BLaER1 treated with 17β-estradiol and CSF1 and Interleukin-3, amounts not matched to agents 10 nM and 100 nM (cell line): ENCODE data around the gene APOBEC3F.
"Not testable (repeated sequence)": the region's sequence is repeated elsewhere in the genome, so short reads cannot be mapped to it uniquely, and the experiment has no call there.

Experiments
- H3K27ac ChIP-seq, 11 experiments: shearing (Covaris generic); formaldehyde crosslinking; 2 replicates each; pipeline ENCODE4 v1.8.1; 2022
- H3K27me3 ChIP-seq, 11 experiments: shearing (Covaris generic); formaldehyde crosslinking; 2 replicates each; pipeline ENCODE4 v1.8.1; 2022
- H3K36me3 ChIP-seq, 11 experiments: shearing (Covaris generic); formaldehyde crosslinking; 2 replicates each; pipeline ENCODE4 v1.8.1; 2022
- H3K4me1 ChIP-seq, 10 experiments: shearing (Covaris generic); formaldehyde crosslinking; 2 replicates each; pipeline ENCODE4 v1.8.1; 2022
- H3K4me2 ChIP-seq, 11 experiments: shearing (Covaris generic); formaldehyde crosslinking; 2 replicates each; pipeline ENCODE4 v1.8.1; 2022
- H3K4me3 ChIP-seq, 10 experiments: shearing (Covaris generic); formaldehyde crosslinking; 2 replicates each; pipeline ENCODE4 v1.8.1; 2022
- H3K9ac ChIP-seq, 11 experiments: shearing (Covaris generic); formaldehyde crosslinking; 2 replicates each; pipeline ENCODE4 v1.8.1; 2022
- H3K9me3 ChIP-seq, 11 experiments: shearing (Covaris generic); formaldehyde crosslinking; replicated peaks in 1 of 11; 2 replicates each; pipeline ENCODE4 v1.8.1; 2022
- H4K20me1 ChIP-seq, 11 experiments: shearing (Covaris generic); formaldehyde crosslinking; 2 replicates each; pipeline ENCODE4 v1.8.1; 2022
- Cebpa-rat ChIP-seq, 11 experiments: shearing (Covaris generic); IDR thresholded peaks; 2 replicates each; pipeline ENCODE4 v1.8.1; 2022

APOBEC3F gene

DNA sequence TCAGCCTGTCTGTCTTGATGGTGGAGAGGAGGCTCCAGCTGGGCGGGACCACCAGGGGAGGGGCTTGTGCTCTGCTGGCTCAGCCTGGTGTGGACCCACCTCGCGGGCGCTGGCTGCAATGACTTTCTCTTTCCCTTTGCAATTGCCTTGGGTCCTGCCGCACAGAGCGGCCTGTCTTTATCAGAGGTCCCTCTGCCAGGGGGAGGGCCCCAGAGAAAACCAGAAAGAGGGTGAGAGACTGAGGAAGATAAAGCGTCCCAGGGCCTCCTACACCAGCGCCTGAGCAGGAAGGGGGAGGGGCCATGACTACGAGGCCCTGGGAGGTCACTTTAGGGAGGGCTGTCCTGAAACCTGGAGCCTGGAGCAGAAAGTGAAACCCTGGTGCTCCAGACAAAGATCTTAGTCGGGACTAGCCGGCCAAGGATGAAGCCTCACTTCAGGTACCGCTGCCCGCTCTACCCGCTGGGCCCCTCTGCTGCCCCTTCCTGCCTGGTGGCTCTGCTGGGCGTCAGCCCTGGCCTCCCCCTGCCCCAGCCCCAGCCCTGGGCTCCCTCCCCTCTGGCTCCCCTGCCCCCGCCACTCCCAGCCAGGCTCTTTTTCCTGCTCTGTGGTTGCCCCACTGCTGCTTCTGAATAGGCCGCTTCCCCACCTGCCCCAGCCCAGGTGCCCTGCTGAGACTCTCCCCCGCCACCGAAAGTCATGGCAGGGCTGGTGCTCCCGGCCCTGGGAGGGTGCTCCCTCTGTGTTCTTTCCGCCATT lies at the start of gene APOBEC3F:
Gene APOBEC3F (plus strand): TSS at position 327 of the 759 bp plus-strand sequence. CDS start 97 bp downstream, at position 424.
- Histone ChIP-seq H3K4me3 (peak within 1 kb of the TSS; percentile 57 to 80 (median 72)), H3K27ac (peak within 1 kb of the TSS; percentile 50 to 82 (median 76); a peak in 21 of 22 replicates), H3K4me2 (peak within 1 kb of the TSS; percentile 88 to 96 (median 92)), H3K9ac (peak within 1 kb of the TSS; percentile 74 to 83 (median 81)), H3K36me3 (peaks cover 0 to 16% (median 7%) of the 10 kb centered on the region in 11 experiments; a peak in 12 of 22 replicates), H3K4me1 (peaks cover 26 to 46% (median 32%) of the 10 kb centered on the region in 10 experiments)
- H4K20me1 ChIP-seq, H3K27me3 ChIP-seq, H3K9me3 ChIP-seq: not testable (repeated sequence)

DNA sequence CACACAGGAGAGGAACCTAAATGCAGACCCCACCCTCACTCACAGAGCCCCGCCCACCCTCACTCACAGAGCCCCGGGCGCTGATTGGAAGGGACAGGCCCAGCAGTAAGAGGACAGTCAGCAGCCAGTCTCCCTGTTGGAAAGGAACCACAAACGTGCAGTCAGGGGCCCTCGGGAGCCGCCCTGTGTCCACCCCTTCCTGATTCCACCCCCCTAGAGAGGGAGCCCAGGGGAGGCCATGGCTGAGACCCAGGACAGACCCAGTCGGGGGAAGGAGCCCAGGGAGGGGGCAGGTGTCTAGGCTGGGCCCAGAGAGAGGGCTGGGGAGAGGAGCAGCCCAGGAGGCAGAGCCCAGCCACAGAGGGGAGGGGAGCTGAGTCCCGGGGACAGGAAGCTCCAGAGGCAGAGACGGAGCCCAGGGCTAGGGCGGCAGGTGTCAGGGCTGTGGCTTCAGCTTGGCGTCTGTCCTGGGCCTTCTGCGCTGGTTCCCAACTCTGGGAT lies 47.7 kb upstream of the APOBEC3F start:
- Histone ChIP-seq H3K4me2 (peak overlapping the region; percentile 15 to 54 (median 45); a peak in 15 of 22 replicates), H3K4me1 (peaks cover 13 to 36% (median 32%) of the 10 kb centered on the region in 10 experiments; a peak in 19 of 20 replicates)
- not testable (repeated sequence) for H3K36me3 ChIP-seq, H3K9me3 ChIP-seq, H3K27me3 ChIP-seq, H3K9ac ChIP-seq, H3K4me3 ChIP-seq, H4K20me1 ChIP-seq, H3K27ac ChIP-seq

DNA sequence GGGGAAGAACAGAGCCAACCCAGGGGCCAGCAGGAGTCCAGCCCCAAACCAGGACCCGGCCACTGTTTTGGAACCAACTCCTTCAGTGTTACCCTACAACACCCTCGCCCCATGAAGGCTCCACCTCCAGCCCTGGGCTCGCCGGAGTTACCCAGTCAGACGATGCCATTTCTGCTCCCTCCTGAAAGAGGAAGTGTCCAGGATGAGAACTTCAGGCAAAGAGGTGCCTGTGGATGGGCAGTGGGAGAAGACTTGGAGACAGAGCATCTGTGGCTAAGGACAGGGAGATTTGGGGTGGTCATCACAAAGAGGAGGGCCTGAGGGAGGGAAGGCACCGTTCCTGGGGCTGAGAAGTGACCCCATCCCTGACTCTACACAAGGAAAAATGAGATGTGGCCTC lies 44.6 kb upstream of the APOBEC3F start:
- H4K20me1 ChIP-seq, result no peaks in the 10 kb centered on the region
- no peak for TF ChIP-seq Cebpa-rat (IDR thresholded peaks at IDR 0.05)
- H3K4me1 ChIP-seq, result peaks cover 0 to 14% (median 11%) of the 10 kb centered on the region in 10 experiments; a peak in 15 of 20 replicates
- no peak overlapping the region for H3K9ac ChIP-seq
- H3K4me3 ChIP-seq, result no peak overlapping the region
- H3K9me3 ChIP-seq, result peaks cover 4 to 19% (median 10%) of the 10 kb centered on the region in 11 experiments; a peak in 16 of 22 replicates
- no peak overlapping the region for H3K27ac ChIP-seq
- H3K27me3 ChIP-seq, result no peaks in the 10 kb centered on the region
- no peak overlapping the region for H3K4me2 ChIP-seq
- no peaks in the 10 kb centered on the region for H3K36me3 ChIP-seq

DNA sequence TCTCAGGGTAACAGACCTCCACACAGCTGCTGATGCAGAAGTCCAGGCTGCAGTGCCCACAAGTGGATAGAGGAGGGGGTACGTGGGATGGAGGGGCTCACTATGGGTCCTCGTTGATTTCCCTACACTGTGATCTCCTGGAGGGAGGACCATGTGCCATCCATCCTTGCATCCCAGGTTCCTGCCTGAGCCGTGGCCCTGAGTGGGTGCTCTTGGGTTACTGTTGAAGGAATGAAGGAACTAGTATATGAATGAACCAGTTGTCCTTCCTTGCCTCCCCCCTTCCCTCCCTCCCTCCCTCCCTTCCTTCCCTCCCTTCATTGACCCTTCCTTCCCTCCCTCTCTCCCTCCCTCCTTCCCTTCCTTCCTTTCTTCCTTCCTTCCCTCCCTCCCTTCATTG lies 43.1 kb upstream of the APOBEC3F start:
- H4K20me1 ChIP-seq, result no peaks in the 10 kb centered on the region
- peaks cover under 1 to 17% (median 12%) of the 10 kb centered on the region in 10 experiments; a peak in 16 of 20 replicates for H3K4me1 ChIP-seq
- no peaks in the 10 kb centered on the region for H3K36me3 ChIP-seq
- H3K9me3 ChIP-seq, result peaks cover 4 to 19% (median 10%) of the 10 kb centered on the region in 11 experiments; a peak in 16 of 22 replicates
- H3K27me3 ChIP-seq, result no peaks in the 10 kb centered on the region
- H3K27ac ChIP-seq, result no peak overlapping the region
- H3K9ac ChIP-seq, result no peak overlapping the region
- no peak for TF ChIP-seq Cebpa-rat (IDR thresholded peaks at IDR 0.05)
- no peak overlapping the region for H3K4me3 ChIP-seq
- H3K4me2 ChIP-seq, result no peak overlapping the region

DNA sequence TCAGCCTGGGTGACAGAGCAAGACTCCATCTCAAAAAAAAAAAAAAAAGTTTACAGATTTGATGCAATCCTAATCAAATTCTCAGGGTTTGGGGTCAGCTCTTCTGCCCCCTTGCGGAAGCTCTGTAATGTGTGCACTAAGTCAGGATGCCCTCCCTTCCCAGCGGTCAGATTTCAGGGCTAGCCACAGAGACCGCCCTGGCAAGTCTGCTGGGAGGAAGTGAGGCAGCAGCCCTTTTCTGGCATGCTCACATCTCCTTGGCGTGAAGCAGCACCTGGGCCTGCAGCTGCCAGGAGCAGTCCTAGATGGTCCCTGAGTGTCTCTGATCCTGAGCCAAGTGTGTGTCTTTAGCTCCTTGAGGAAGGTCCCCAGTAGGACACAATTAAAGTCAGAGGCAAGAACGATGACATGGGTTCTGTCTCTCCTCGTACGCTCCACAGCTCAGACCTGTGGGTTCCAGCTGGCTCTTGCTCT lies 37.5 kb upstream of the APOBEC3F start:
- Histone ChIP-seq H4K20me1 (no peaks in the 10 kb centered on the region), H3K36me3 (no peaks in the 10 kb centered on the region), H3K4me2 (peak overlapping the region; percentile 10 to 71 (median 47)), H3K4me3 (no peak overlapping the region), H3K9ac (peak overlapping the region in 2 of 11 experiments; percentile 9 to 10; a peak in 2 of 22 replicates), H3K27ac (peak overlapping the region in 3 of 11 experiments; percentile 14 to 54 (median 34); a peak in 4 of 22 replicates), H3K27me3 (no peaks in the 10 kb centered on the region), H3K4me1 (peaks cover 9 to 18% (median 17%) of the 10 kb centered on the region in 10 experiments), H3K9me3 (peaks cover 0 to 14% (median 3%) of the 10 kb centered on the region in 11 experiments; a peak in 15 of 22 replicates)
- TF ChIP-seq Cebpa-rat (IDR thresholded peaks at IDR 0.05), result 0 out of 22 replicates have a peak, but pooled peaks of 1 of the 11 experiments have one; percentile 31

GRCh38 chr22:39007177-39007576 lies 33.5 kb upstream of the APOBEC3F start:
- Histone ChIP-seq H3K27me3 (no peaks in the 10 kb centered on the region), H3K27ac (no peak overlapping the region), H3K9ac (no peak overlapping the region), H4K20me1 (no peaks in the 10 kb centered on the region), H3K4me1 (peaks cover 9 to 28% (median 24%) of the 10 kb centered on the region in 10 experiments), H3K9me3 (no peaks in the 10 kb centered on the region), H3K36me3 (no peaks in the 10 kb centered on the region), H3K4me3 (no peak overlapping the region), H3K4me2 (no peak overlapping the region)
- no peak for TF ChIP-seq Cebpa-rat (IDR thresholded peaks at IDR 0.05)

DNA sequence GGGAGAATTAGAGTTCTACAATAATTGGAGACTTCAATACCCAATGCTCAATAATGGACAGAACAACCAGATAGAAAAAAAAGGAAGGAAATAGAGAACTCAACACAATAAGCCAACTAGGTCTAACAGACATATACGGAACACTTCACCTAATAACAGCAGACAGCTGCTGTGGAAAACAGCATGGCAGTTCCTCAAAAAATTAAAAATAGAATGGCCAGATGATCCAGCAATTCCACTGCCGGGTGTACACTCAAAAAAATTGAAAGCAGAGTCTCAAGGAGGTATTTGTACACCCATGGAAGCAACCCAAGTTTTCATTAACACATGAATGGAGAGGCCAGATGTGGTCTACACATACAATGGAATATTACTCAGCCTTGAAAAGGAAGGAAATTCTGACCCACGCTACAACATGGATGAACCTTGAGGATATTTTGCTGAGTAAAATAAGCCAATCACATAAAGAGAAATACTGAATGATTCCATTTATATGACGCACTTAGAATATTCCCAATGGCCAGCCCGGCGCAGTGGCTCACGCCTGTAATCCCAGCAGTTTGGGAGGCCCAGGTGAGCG lies 32.3 kb upstream of the APOBEC3F start:
- not testable (repeated sequence) for H4K20me1 ChIP-seq, H3K36me3 ChIP-seq, H3K9ac ChIP-seq, H3K27ac ChIP-seq, H3K9me3 ChIP-seq, H3K27me3 ChIP-seq, H3K4me3 ChIP-seq
- peaks cover 4 to 26% (median 19%) of the 10 kb centered on the region in 10 experiments for H3K4me1 ChIP-seq
- 0 out of 22 replicates have a peak overlapping the region, but pooled peaks of 1 of the 11 experiments have one; percentile 3 for H3K4me2 ChIP-seq

GRCh38 chr22:39010946-39011345 lies 29.7 kb upstream of the APOBEC3F start:
- Histone ChIP-seq H3K9me3 (no peaks in the 10 kb centered on the region), H3K27ac (no peak overlapping the region), H3K4me3 (no peak overlapping the region), H3K4me2 (peak overlapping the region in 8 of 11 experiments; percentile 18 to 67 (median 41); a peak in 15 of 22 replicates), H3K4me1 (peaks cover 19 to 41% (median 33%) of the 10 kb centered on the region in 10 experiments), H3K9ac (no peak overlapping the region), H3K36me3 (no peaks in the 10 kb centered on the region), H3K27me3 (no peaks in the 10 kb centered on the region), H4K20me1 (no peaks in the 10 kb centered on the region)
- TF ChIP-seq Cebpa-rat (IDR thresholded peaks at IDR 0.05), result no peak
